ENCODE data around the gene FAM53B. TPM values are rescaled to one million over a fixed set of nuclear protein-coding genes. Genes with fewer than 3 reads are reported as not detected.

The FAM53B gene
- total RNA-seq, 1 donor from 2014 or later: 39.8 TPM

DNA sequence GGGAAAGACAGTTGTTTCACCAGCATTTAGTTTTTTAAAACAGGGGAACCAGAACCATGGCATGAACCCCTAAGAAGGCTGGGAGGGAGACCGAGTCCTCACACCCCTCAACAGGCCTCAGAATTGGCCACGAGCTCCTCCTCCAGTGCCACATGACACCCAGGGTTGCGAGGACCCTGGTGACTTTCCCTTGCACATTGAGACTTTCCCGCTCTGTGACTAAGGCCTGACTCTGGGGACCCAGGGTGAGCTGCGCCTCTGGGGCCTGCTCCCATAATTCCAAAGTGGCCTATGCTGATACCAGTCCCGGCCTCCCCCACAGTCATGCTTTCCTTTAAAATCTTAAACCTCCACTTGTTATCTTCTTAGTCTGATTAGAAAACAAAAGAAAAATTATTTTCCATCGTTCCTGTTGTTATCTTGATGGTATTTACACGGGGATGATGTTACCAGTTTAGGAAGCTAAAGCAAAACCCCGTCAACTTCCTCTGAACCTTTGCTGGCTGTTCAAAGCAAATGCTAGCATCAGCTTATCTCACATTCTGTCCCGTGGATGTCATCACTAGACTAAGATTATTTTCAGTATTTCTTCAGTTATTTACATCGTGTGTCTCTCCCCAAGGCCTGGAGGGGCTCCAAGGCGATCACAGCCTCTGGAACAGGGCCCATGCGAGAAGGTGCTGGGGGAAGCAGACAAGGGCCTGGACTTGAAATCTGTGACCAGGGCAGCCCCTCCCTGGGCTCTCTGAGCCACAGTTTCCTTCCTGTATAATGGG is 42.1 kb downstream of the FAM53B start:
- no peaks in the 10 kb centered on the region for H3K9me3 Mint-ChIP-seq (ENCODE audit: low read depth)
- no peaks in the 10 kb centered on the region for H3K27me3 Mint-ChIP-seq
- peaks cover 14% of the 10 kb centered on the region for H3K36me3 Mint-ChIP-seq (ENCODE audit: insufficient read depth)
- H3K4me1 Mint-ChIP-seq (ENCODE audit: low read depth): peaks cover 11% of the 10 kb centered on the region
- no peak for DNase-seq (ENCODE audit: low spot score, unreplicated experiment)
- H3K4me3 Mint-ChIP-seq (ENCODE audit: low read depth): no peak overlapping the region
- TF ChIP-seq, protein P1, sequence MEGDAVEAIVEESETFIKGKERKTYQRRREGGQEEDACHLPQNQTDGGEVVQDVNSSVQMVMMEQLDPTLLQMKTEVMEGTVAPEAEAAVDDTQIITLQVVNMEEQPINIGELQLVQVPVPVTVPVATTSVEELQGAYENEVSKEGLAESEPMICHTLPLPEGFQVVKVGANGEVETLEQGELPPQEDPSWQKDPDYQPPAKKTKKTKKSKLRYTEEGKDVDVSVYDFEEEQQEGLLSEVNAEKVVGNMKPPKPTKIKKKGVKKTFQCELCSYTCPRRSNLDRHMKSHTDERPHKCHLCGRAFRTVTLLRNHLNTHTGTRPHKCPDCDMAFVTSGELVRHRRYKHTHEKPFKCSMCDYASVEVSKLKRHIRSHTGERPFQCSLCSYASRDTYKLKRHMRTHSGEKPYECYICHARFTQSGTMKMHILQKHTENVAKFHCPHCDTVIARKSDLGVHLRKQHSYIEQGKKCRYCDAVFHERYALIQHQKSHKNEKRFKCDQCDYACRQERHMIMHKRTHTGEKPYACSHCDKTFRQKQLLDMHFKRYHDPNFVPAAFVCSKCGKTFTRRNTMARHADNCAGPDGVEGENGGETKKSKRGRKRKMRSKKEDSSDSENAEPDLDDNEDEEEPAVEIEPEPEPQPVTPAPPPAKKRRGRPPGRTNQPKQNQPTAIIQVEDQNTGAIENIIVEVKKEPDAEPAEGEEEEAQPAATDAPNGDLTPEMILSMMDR (IDR thresholded peaks at IDR 0.05; ENCODE audit: unreplicated experiment): no peak
- H3K27ac Mint-ChIP-seq: no peak overlapping the region

DNA sequence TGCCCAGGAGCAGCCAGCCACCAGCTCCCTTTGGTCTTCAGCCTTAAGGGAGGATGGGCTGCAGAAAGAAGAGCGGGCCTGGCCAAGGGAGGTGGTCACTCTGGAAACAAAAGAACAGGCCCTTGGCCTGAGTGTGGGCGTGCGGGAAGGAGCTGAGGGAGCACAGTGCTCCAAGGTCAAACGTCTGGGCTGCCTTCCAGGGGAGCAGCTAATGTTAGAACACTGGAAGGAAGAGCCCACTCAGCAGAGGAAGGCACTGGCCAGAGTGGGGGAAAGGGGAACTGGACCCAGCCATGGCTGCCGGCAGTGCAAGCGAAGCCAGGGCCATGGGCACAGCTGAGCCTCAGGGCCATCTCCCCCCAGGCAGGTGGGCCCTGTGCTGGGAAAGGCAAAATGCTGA is 42.7 kb downstream of the FAM53B start:
- Mint-ChIP-seq H3K27me3 (no peaks in the 10 kb centered on the region), H3K36me3 (ENCODE audit: insufficient read depth) (peaks cover 12% of the 10 kb centered on the region), H3K9me3 (ENCODE audit: low read depth) (no peaks in the 10 kb centered on the region), H3K27ac (no peak overlapping the region), H3K4me3 (ENCODE audit: low read depth) (no peak overlapping the region), H3K4me1 (ENCODE audit: low read depth) (peaks cover 7% of the 10 kb centered on the region)
- TF ChIP-seq, protein P1 (IDR thresholded peaks at IDR 0.05; ENCODE audit: unreplicated experiment): no peak
- DNase-seq (ENCODE audit: low spot score, unreplicated experiment): no peak

DNA sequence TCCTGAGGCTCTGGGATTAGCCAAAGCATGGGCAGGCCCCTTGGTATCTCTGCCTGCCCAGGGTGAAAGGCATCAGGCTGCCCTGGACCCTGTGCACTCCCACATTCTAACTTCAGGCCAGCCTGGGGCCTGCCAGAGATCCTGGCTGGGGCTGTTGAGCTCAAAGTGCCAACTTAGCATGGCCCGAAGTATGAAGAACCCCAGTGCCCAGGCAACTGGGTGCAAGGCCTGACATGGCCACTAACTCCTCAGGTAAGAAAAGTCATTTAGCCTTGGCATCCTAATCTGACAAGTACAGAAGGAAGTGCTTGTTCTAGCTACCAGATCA is 43.2 kb downstream of the FAM53B start:
- H3K4me3 Mint-ChIP-seq (ENCODE audit: low read depth): no peak overlapping the region
- no peak overlapping the region for H3K27ac Mint-ChIP-seq
- TF ChIP-seq, protein P1 (IDR thresholded peaks at IDR 0.05; ENCODE audit: unreplicated experiment): no peak

DNA sequence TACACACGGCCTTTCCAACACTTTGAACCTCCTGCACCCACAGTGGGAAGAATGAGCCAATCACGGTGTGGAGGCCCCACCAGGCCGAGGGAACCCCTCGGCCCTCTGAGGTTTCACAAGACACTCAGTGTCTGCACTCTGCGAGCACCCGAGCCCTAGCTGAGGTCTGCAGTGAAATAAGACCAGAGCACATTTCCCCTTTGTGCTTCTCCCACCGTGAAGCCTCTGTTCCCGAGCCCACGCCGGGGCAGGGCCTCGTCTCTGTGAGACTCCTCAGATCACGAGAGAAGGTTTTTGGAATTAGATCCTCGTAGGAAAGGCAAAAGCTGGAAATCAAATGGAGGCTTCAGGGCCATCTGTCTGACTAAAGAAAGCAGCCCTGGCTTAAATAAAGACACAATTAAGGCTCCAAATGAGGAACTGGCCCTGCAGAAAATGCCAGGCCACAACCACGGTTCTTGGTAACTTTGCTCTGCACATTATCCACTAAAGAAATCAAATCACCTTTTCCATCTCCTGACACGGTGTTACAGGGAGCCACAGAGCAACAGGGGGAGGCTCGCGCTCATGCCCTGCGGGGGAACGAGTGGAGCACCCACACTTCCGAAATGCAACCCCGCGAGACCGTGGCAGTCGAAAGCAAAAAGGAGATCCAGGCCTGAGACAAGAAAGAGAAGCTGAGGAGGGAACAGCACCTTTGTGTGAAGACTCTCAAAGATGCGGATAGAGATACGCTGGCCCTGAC is 43.7 kb downstream of the FAM53B start:
- Mint-ChIP-seq H3K36me3 (ENCODE audit: insufficient read depth) (peaks cover 13% of the 10 kb centered on the region), H3K9me3 (ENCODE audit: low read depth) (no peaks in the 10 kb centered on the region), H3K4me3 (ENCODE audit: low read depth) (no peak overlapping the region), H3K4me1 (ENCODE audit: low read depth) (peaks cover 6% of the 10 kb centered on the region), H3K27ac (no peak overlapping the region), H3K27me3 (no peaks in the 10 kb centered on the region)
- DNase-seq (ENCODE audit: low spot score, unreplicated experiment): no peak
- TF ChIP-seq, protein P1 (IDR thresholded peaks at IDR 0.05; ENCODE audit: unreplicated experiment): no peak

More for the DNA sequence above, 43.2 kb downstream of the FAM53B start:
- peaks cover 12% of the 10 kb centered on the region for H3K36me3 Mint-ChIP-seq (ENCODE audit: insufficient read depth)
- H3K4me1 Mint-ChIP-seq (ENCODE audit: low read depth): peaks cover 6% of the 10 kb centered on the region
- no peaks in the 10 kb centered on the region for H3K9me3 Mint-ChIP-seq (ENCODE audit: low read depth)
- DNase-seq (ENCODE audit: low spot score, unreplicated experiment): no peak
- H3K27me3 Mint-ChIP-seq: no peaks in the 10 kb centered on the region

DNA sequence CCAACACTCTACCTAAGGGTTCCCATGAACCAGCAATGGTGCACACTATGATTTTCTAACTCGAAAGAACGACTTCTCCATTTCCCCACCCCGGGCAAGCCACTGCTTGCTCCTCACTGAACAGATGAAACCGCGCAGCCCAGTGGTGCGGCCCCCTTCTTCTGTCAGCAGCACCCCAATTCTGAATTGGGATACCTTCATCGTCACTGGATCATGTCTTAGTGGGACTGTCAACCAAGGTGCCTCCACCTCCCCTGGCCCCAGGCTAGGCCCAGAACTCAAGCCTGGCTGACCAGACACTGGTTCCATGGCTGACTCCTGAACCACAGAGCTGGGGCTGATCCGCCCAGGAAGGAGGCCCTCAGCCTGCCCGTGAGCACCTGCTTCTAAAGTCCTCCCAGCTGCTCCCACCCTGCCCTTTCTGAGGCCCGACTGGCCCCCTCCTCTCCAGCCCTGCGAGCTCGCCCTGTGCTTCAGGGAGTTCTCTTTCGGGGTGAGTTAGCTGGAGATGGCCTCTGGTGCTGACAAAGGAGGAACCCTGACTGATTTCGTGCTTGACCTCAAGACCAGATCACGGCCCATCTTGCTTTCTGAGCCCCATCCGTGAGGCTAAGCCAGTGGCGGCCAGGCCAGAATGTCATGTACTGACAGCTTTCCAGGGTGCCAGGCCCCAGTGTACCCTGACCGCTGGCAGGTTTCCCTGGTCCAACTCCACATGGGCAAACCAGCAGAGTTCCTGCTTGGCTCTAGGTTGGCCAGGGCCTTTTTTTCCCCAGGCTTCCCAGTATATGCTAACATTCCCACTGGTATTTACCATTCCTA is 44.5 kb downstream of the FAM53B start:
- TF ChIP-seq, protein P1 (IDR thresholded peaks at IDR 0.05; ENCODE audit: unreplicated experiment): no peak
- H3K9me3 Mint-ChIP-seq (ENCODE audit: low read depth): no peaks in the 10 kb centered on the region
- no peak for DNase-seq (ENCODE audit: low spot score, unreplicated experiment)
- peaks cover 19% of the 10 kb centered on the region for H3K36me3 Mint-ChIP-seq (ENCODE audit: insufficient read depth)
- no peaks in the 10 kb centered on the region for H3K27me3 Mint-ChIP-seq
- H3K27ac Mint-ChIP-seq: no peak overlapping the region
- peaks cover 10% of the 10 kb centered on the region for H3K4me1 Mint-ChIP-seq (ENCODE audit: low read depth)
- no peak overlapping the region for H3K4me3 Mint-ChIP-seq (ENCODE audit: low read depth)

Data from progenitor cell of endocrine pancreas (in vitro differentiated cells).